HG03196 (cell line): ENCODE results near the gene SCT.

ENCODE experiments used
- ATAC-seq: cut with Tn5 transposase; IDR thresholded peaks from one replicate; pipeline ENCODE4 v1.9.1; 2021; ENCODE audit not compliant: unreplicated experiment

The SCT gene

GRCh38 chr11:587978-588380, 39.0 kb downstream of the SCT start:
- ATAC-seq: no peak

GRCh38 chr11:587546-587945, 39.4 kb downstream of the SCT start:
- no peak for ATAC-seq

- ATAC-seq: no peak
These were observed 40.3 kb downstream of the SCT start for GRCh38 chr11:586376-587316.

GRCh38 chr11:584287-584686, 42.7 kb downstream of the SCT start:
- ATAC-seq: no peak

GRCh38 chr11:581752-582151, 45.2 kb downstream of the SCT start:
- ATAC-seq: no peak

- ATAC-seq: no peak
These were observed 45.6 kb downstream of the SCT start for GRCh38 chr11:581342-581741.

- no peak for ATAC-seq
These were observed 47.0 kb downstream of the SCT start for GRCh38 chr11:579830-580601.

- ATAC-seq: no peak
These were observed 48.5 kb downstream of the SCT start for GRCh38 chr11:578276-579035.

- ATAC-seq: no peak
These were observed 49.4 kb downstream of the SCT start for GRCh38 chr11:577611-577894.

GRCh38 chr11:576811-577610, 50.0 kb downstream of the SCT start:
- ATAC-seq: no peak
